Osteocyte (in vitro differentiated cells): ENCODE measurements around the gene LPO. TPM values are rescaled to one million over a fixed set of nuclear protein-coding genes. Genes with fewer than 3 reads are reported as not detected.

Experiments used
- DNase-seq: peaks from one replicate; pipeline ENCODE4 v3.0.0; 2021; ENCODE audit warnings: mixed read lengths; ENCODE audit not compliant: unreplicated experiment; ENCODE audit errors: extremely low spot score
- H3K27ac Mint-ChIP-seq: one replicate; pipeline ENCODE4 v1.8.0; 2021; ENCODE audit warnings: mild to moderate bottlenecking, mixed read lengths; ENCODE audit not compliant: unreplicated experiment
- H3K27me3 Mint-ChIP-seq: one replicate; pipeline ENCODE4 v1.8.0; 2021; ENCODE audit warnings: mixed read lengths; ENCODE audit not compliant: unreplicated experiment
- H3K36me3 Mint-ChIP-seq: one replicate; pipeline ENCODE4 v1.8.0; 2021; ENCODE audit warnings: mixed read lengths; ENCODE audit not compliant: unreplicated experiment
- H3K4me1 Mint-ChIP-seq: one replicate; pipeline ENCODE4 v1.8.0; 2021; ENCODE audit warnings: mixed read lengths; ENCODE audit not compliant: unreplicated experiment
- H3K4me3 Mint-ChIP-seq: one replicate; pipeline ENCODE4 v1.8.0; 2021; ENCODE audit warnings: mild to moderate bottlenecking, moderate library complexity, mixed read lengths; ENCODE audit not compliant: unreplicated experiment
- H3K9me3 Mint-ChIP-seq: one replicate; pipeline ENCODE4 v1.8.0; 2021; ENCODE audit warnings: mixed read lengths; ENCODE audit not compliant: unreplicated experiment
- CTCF ChIP-seq: fragments of 200-600 bp; sonication (generic); IDR thresholded peaks from 2 replicates; pipeline ENCODE4 v1.5.0; 2021; ENCODE audit warnings: antibody characterized with exemption, mild to moderate bottlenecking, moderate library complexity
- total RNA-seq: library from RNA; stranded (reverse); gene quantifications from 2 replicates; pipeline ENCODE4 v1.2.1, GENCODE V29; 2021

LPO gene
- total RNA-seq, 1 donor from 2014 or later = not detected

GRCh38 chr17:58307468-58308172 is 69.2 kb downstream of the LPO start:
- peak; percentile 83 for DNase-seq
- Mint-ChIP-seq H3K4me1 (no peaks in the 10 kb centered on the region), H3K36me3 (no peaks in the 10 kb centered on the region), H3K9me3 (no peaks in the 10 kb centered on the region), H3K27me3 (peaks cover 5% of the 10 kb centered on the region), H3K27ac (no peak overlapping the region), H3K4me3 (no peak overlapping the region)
- no peak for TF ChIP-seq CTCF

GRCh38 chr17:58308173-58308984 is 70.0 kb downstream of the LPO start:
- Mint-ChIP-seq H3K27ac (no peak overlapping the region), H3K4me3 (no peak overlapping the region), H3K36me3 (no peaks in the 10 kb centered on the region), H3K4me1 (no peaks in the 10 kb centered on the region), H3K9me3 (no peaks in the 10 kb centered on the region), H3K27me3 (peaks cover 9% of the 10 kb centered on the region)
- peak; percentile 81 for DNase-seq
- peak; percentile 16 for TF ChIP-seq CTCF

- Mint-ChIP-seq H3K9me3 (no peaks in the 10 kb centered on the region), H3K4me3 (no peak overlapping the region), H3K36me3 (no peaks in the 10 kb centered on the region), H3K27ac (no peak overlapping the region), H3K4me1 (no peaks in the 10 kb centered on the region), H3K27me3 (peaks cover 14% of the 10 kb centered on the region)
- peak; percentile 76 for DNase-seq
- TF ChIP-seq CTCF = no peak
Measured at GRCh38 chr17:58308985-58309917, 70.9 kb downstream of the LPO start.

- TF ChIP-seq CTCF = no peak
- DNase-seq = peak; percentile 81
- Mint-ChIP-seq H3K27me3 (peaks cover 14% of the 10 kb centered on the region), H3K9me3 (no peaks in the 10 kb centered on the region), H3K36me3 (no peaks in the 10 kb centered on the region), H3K4me3 (no peak overlapping the region), H3K27ac (no peak overlapping the region), H3K4me1 (no peaks in the 10 kb centered on the region)
Measured at GRCh38 chr17:58309918-58310259, 71.5 kb downstream of the LPO start.
